ENCODE data around the gene CHRNB1. TPM values are rescaled to one million over a fixed set of nuclear protein-coding genes. Genes with fewer than 3 reads are reported as not detected.

Gene CHRNB1
- total RNA-seq, 1 experiment from 2014 or later: 1.7 TPM

DNA sequence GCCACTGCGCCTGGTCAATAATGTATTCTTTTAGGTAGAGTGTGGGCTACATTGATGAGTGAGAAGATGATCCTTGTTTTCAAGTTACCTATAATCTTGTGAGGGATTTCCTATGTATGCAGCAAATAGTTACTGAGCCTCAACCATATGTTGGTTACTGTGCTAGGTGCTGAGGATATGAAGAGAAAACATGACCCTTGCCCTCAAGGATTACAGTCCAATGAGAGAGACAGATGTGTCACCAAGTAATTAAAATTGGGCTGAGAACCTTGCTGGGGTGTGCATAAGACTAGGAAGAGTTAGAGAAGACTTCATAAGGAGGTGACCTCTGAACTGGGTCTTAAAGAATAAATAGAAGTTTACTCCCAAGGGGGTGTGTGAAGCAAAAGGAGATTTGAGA lies 46.7 kb downstream of the CHRNB1 start:
- no peaks in the 10 kb centered on the region for H3K36me3 ChIP-seq (ENCODE audit: control insufficient read depth, insufficient read depth, low read length)
- no peaks in the 10 kb centered on the region for H3K9me3 Mint-ChIP-seq (ENCODE audit: unreplicated experiment)
- H3K27me3 Mint-ChIP-seq (ENCODE audit: insufficient read depth, unreplicated experiment): no peaks in the 10 kb centered on the region
- BruUV-seq (replicated peaks): no TSS peak
- no peaks in the 10 kb centered on the region for H3K9me3 ChIP-seq
- no peak overlapping the region for H3K27ac Mint-ChIP-seq (ENCODE audit: unreplicated experiment)
- H3K4me1 Mint-ChIP-seq (ENCODE audit: low read depth, unreplicated experiment): peaks cover 29% of the 10 kb centered on the region
- CTCF ChIA-PET: interaction anchor here (1.1 kb wide), 1 partner anchor 136 kb away, joined by 3 read pairs; no protein-coding TSS in a partner anchor
- intact Hi-C loops (cut with micrococcal nuclease; ENCODE audit: unreplicated experiment): no loop called here
- H3K4me1 ChIP-seq: no peaks in the 10 kb centered on the region
- TF ChIP-seq, protein P1, sequence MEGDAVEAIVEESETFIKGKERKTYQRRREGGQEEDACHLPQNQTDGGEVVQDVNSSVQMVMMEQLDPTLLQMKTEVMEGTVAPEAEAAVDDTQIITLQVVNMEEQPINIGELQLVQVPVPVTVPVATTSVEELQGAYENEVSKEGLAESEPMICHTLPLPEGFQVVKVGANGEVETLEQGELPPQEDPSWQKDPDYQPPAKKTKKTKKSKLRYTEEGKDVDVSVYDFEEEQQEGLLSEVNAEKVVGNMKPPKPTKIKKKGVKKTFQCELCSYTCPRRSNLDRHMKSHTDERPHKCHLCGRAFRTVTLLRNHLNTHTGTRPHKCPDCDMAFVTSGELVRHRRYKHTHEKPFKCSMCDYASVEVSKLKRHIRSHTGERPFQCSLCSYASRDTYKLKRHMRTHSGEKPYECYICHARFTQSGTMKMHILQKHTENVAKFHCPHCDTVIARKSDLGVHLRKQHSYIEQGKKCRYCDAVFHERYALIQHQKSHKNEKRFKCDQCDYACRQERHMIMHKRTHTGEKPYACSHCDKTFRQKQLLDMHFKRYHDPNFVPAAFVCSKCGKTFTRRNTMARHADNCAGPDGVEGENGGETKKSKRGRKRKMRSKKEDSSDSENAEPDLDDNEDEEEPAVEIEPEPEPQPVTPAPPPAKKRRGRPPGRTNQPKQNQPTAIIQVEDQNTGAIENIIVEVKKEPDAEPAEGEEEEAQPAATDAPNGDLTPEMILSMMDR (IDR thresholded peaks at IDR 0.05; ENCODE audit: insufficient read depth in 1 of 2, low read depth in 1 of 2, low read length in 1 of 2, severe bottlenecking in 1 of 2, unreplicated experiment in 1 of 2): no peak
- no peaks in the 10 kb centered on the region for H3K27me3 ChIP-seq (replicated peaks; ENCODE audit: control insufficient read depth, insufficient read depth, low read length)
- peaks cover 59% of the 10 kb centered on the region for H3K36me3 Mint-ChIP-seq (ENCODE audit: insufficient read depth, unreplicated experiment)
- POLR2A ChIA-PET: no interaction called here
- H3K4me3 Mint-ChIP-seq (ENCODE audit: unreplicated experiment): no peak overlapping the region
- no peak overlapping the region for H3K4me3 ChIP-seq (ENCODE audit: low read depth, low read length)
- DNase-seq: no peak

DNA sequence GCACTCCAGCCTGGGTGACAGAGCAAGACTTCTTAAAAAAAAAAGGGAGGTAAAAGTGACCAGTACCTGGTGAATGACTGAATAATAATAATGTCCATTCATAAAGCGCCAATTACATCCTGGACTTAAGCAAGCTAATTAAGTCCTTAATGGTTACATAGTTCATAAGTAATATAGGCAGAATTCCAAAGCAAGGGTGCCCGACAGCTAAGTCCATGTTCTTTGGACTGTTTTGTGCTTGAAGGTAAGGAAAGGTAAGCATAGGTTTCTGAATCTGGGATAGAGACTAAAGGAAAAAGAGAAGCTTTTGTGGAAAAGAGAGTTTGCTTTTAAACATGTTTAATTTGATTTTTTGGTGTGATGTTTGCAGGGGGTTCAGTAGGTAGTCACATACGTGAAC lies 49.1 kb downstream of the CHRNB1 start:
- H3K9me3 ChIP-seq: no peaks in the 10 kb centered on the region
- ChIA-PET POLR2A (no interaction called here), CTCF (no interaction called here)
- no peaks in the 10 kb centered on the region for H3K4me1 ChIP-seq
- Mint-ChIP-seq H3K27ac (ENCODE audit: unreplicated experiment) (no peak overlapping the region), H3K9me3 (ENCODE audit: unreplicated experiment) (no peaks in the 10 kb centered on the region), H3K4me3 (ENCODE audit: unreplicated experiment) (no peak overlapping the region), H3K36me3 (ENCODE audit: insufficient read depth, unreplicated experiment) (peaks cover 64% of the 10 kb centered on the region), H3K27me3 (ENCODE audit: insufficient read depth, unreplicated experiment) (no peaks in the 10 kb centered on the region), H3K4me1 (ENCODE audit: low read depth, unreplicated experiment) (peaks cover 18% of the 10 kb centered on the region)
- no peak for DNase-seq
- no peak overlapping the region for H3K4me3 ChIP-seq (ENCODE audit: low read depth, low read length)
- BruUV-seq (replicated peaks): no TSS peak
- no peaks in the 10 kb centered on the region for H3K36me3 ChIP-seq (ENCODE audit: control insufficient read depth, insufficient read depth, low read length)
- no peaks in the 10 kb centered on the region for H3K27me3 ChIP-seq (replicated peaks; ENCODE audit: control insufficient read depth, insufficient read depth, low read length)
- TF ChIP-seq, protein P1 (IDR thresholded peaks at IDR 0.05; ENCODE audit: insufficient read depth in 1 of 2, low read depth in 1 of 2, low read length in 1 of 2, severe bottlenecking in 1 of 2, unreplicated experiment in 1 of 2): no peak
- intact Hi-C loops (cut with micrococcal nuclease; ENCODE audit: unreplicated experiment): no loop called here

DNA sequence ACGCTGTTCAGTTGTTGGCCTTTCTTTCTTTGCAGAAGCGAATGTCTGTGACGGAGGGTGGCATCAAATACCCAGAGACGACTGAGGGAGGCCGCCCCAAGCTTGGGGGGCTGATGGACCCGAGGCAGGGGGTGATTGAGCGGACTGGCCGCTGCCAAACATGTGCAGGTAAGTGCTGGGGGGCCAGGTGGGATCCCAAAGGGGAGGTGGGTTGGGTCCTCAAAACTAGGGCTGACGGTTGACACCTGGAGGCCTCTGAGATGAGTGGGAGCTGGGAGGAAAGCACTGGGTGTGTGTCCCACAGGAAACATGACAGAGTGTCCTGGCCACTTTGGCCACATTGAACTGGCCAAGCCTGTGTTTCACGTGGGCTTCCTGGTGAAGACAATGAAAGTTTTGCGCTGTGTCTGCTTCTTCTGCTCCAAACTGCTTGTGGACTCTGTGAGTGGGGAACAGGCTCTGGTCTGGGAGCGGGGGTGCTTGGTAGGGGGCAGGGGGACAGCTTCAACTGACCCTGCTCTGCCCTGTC lies 51.1 kb downstream of the CHRNB1 start:
- Mint-ChIP-seq H3K4me1 (ENCODE audit: low read depth, unreplicated experiment) (peaks cover 10% of the 10 kb centered on the region), H3K36me3 (ENCODE audit: insufficient read depth, unreplicated experiment) (peaks cover 68% of the 10 kb centered on the region), H3K9me3 (ENCODE audit: unreplicated experiment) (no peaks in the 10 kb centered on the region), H3K27ac (ENCODE audit: unreplicated experiment) (no peak overlapping the region), H3K4me3 (ENCODE audit: unreplicated experiment) (no peak overlapping the region), H3K27me3 (ENCODE audit: insufficient read depth, unreplicated experiment) (no peaks in the 10 kb centered on the region)
- intact Hi-C loops (cut with micrococcal nuclease; ENCODE audit: unreplicated experiment): no loop called here
- TF ChIP-seq, protein P1 (IDR thresholded peaks at IDR 0.05; ENCODE audit: insufficient read depth in 1 of 2, low read depth in 1 of 2, low read length in 1 of 2, severe bottlenecking in 1 of 2, unreplicated experiment in 1 of 2): no peak
- H3K36me3 ChIP-seq (ENCODE audit: control insufficient read depth, insufficient read depth, low read length): no peaks in the 10 kb centered on the region; the same call in 1 of the 2 replicates
- ChIA-PET CTCF (no interaction called here), POLR2A (no interaction called here)
- DNase-seq: no peak
- no peaks in the 10 kb centered on the region for H3K9me3 ChIP-seq
- no TSS peak for BruUV-seq (replicated peaks)
- H3K4me3 ChIP-seq (ENCODE audit: low read depth, low read length): no peak overlapping the region
- H3K27me3 ChIP-seq (replicated peaks; ENCODE audit: control insufficient read depth, insufficient read depth, low read length): no peaks in the 10 kb centered on the region
- H3K4me1 ChIP-seq: no peaks in the 10 kb centered on the region

Measured in Caco-2 (cell line).